NCI-H2196 (cell line): ENCODE results near the gene SEC16A.
A peak's percentile ranks its signal among the peaks of the same experiment; 100 is the strongest.
"Not testable (repeated sequence)": the region's sequence is repeated elsewhere in the genome, so short reads cannot be mapped to it uniquely, and the experiment has no call there.

Experiments used
- DNase-seq: peaks from one replicate; lab custom pipeline; 2025; ENCODE audit not compliant: unreplicated experiment; lab: John Stamatoyannopoulos, UW

Gene SEC16A

GRCh38 chr9:136424750-136425362 lies 58.0 kb downstream of the SEC16A start:
- no peak for DNase-seq

GRCh38 chr9:136423432-136424146 lies 59.3 kb downstream of the SEC16A start:
- no peak for DNase-seq

- DNase-seq: no peak
Observed at GRCh38 chr9:136422876-136423275, 60.0 kb downstream of the SEC16A start.

GRCh38 chr9:136421791-136422190 lies 61.0 kb downstream of the SEC16A start:
- DNase-seq: no peak

GRCh38 chr9:136419092-136419420 lies 63.8 kb downstream of the SEC16A start:
- DNase-seq: no peak

GRCh38 chr9:136418182-136419091 lies 64.4 kb downstream of the SEC16A start:
- no peak for DNase-seq

GRCh38 chr9:136416914-136417313 lies 65.9 kb downstream of the SEC16A start:
- no peak for DNase-seq

GRCh38 chr9:136416427-136416826 lies 66.4 kb downstream of the SEC16A start:
- DNase-seq: no peak

- no peak for DNase-seq
Observed at GRCh38 chr9:136412962-136413361, 69.9 kb downstream of the SEC16A start.

- DNase-seq: no peak
Observed at GRCh38 chr9:136411378-136411777, 71.5 kb downstream of the SEC16A start.

- DNase-seq: peak; percentile 90
Observed at GRCh38 chr9:136410500-136411287, 72.1 kb downstream of the SEC16A start, which contains the start of the genes ENTR1 and PMPCA. ENTR1 (minus strand) TSS chr9:136410614; CDS start chr9:136410397, 217 bp downstream. PMPCA (plus strand) TSS chr9:136410658; CDS start chr9:136410669, 11 bp downstream.

GRCh38 chr9:136409557-136410455 lies 73.0 kb downstream of the SEC16A start:
- DNase-seq: no peak

GRCh38 chr9:136407911-136408310 lies 74.9 kb downstream of the SEC16A start:
- DNase-seq: no peak

- DNase-seq: not testable (repeated sequence)
Observed at GRCh38 chr9:136407061-136407460, 75.8 kb downstream of the SEC16A start.

GRCh38 chr9:136405904-136406303 lies 76.9 kb downstream of the SEC16A start:
- DNase-seq: not testable (repeated sequence)

- DNase-seq: no peak
Observed at GRCh38 chr9:136405481-136405880, 77.4 kb downstream of the SEC16A start.

GRCh38 chr9:136404801-136405136 lies 78.1 kb downstream of the SEC16A start:
- no peak for DNase-seq

GRCh38 chr9:136403915-136404800 lies 78.7 kb downstream of the SEC16A start:
- DNase-seq: no peak

- no peak for DNase-seq
Observed at GRCh38 chr9:136403538-136403914, 79.3 kb downstream of the SEC16A start.
